Stimulated activated CD8-positive, alpha-beta memory T cell treated with anti-CD3 and anti-CD28 coated beads, Interleukin-7, amount 100 ng/mL, for 24 hours (primary cell): ENCODE data around the gene ENDOD1.
A peak's percentile ranks its signal among the peaks of the same experiment; 100 is the strongest.

Experiments
- DNase-seq: peaks from one replicate; pipeline ENCODE4 v3.0.0-alpha.2; 2020; ENCODE audit warnings: low read depth

Gene ENDOD1

DNA sequence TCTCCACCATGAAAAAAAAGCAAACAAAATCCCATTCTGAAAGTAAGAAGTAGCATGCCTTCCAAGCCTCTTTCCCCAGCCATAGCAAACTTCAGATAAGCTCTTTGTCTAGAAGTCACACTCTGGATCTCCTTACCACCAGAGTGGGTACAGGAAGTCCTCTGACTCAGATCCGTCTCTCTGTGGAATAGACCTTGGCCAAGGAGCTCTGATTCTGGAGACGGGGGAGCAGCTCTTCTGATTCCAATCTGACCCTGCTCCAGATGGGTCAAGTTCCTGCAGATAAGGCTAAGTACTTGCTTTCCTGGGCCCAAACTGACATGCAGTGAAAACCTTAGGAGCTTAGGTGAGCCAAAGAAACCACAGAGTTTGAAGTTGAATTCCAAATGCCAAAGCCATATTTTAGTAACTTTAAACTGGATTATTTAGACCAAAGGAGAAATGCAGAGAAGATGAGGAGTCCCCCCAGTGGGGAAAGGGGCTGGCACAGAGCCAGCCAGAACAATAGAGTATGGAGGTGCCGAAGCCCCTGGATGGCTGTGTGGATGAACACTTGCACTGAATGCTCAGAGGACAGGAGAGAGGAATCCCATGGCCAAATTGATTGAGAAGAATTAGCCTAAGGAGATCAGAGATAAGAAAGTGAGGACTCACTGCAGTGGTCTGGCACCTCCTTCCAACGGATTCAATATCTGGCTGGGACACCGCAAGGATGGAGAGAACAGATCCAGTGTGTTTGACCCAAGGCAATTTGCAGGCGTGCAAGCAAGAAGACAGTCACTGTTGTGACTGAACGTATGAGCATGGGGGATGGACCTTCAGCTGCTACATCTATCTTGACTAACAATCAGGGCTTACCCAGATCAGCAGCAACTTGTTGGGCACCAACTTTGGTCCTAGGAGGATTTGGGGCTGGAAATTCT is 54.9 kb downstream of the ENDOD1 start:
- DNase-seq, result no peak

DNA sequence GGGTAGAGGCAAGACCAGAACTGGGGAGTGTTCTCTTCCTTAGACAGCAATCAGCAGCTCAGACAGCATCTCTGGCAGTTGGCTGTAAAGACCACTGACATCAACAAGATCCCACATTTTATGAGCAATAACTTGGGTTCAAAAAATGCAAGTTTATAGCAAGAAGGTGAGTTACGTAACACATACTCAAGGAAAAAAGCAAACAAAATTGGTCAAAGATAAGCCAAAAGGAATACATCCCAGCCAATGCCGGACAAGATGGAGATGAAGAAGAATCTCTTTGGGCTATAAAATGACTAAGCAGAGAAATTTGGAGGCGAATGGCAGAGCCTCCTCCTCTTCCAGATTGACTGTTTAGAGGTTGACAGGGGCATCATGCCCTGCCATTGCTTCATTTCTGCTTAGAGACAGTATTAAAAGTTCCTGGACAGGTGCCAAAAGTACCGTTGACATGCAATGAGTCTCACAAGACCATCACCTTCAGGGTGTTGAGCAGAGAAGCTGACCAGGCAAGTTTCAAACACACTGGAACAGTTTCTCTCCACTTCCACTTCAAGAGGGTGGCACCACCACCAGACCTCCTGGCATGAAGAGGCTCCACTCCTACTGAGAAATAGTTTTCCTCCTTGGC is 55.9 kb downstream of the ENDOD1 start:
- no peak for DNase-seq

DNA sequence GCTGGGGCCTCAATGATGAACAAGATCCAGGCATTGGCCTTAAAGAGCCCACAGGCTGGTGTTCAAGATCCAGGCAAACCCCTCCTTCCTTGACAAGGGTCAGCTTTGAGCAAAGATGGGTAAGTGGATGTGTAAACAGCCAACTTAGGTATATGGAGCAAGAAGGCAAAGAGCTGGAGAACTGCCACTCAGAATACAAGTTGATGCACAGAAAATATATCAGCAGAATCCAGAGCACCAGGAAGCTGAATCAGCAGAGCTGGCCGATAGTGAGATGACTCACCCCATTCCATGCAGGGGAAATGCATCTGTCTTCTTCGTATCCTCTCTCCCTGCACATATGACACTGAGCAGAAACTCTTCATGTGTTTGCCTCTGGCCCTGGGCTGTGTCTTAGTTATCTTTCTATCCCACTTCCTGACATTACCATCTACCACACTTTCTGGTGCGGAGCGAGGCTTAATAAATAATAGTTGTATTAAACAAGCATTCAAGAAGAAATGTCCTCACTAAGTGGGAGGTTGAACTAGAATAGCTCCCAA is 57.8 kb downstream of the ENDOD1 start:
- DNase-seq, result no peak

DNA sequence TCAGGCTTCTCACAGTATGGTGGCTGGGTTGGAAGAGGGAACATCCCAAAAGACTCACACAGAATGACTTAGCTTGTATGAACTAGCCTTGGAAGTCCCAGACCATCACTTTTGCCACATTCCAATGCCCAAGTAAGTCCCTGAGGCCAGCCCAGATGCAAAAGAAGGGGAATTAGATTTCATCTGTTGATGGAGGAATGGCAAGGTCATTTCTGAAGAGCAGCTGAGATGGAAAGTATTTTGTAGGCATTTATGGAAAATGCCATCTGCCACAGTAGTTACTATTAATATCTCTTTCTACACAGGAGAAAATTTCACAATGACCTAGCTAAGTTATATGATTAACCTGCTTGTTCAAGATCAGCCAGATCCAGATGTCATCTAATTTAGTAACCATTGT is 58.8 kb downstream of the ENDOD1 start:
- no peak for DNase-seq

DNA sequence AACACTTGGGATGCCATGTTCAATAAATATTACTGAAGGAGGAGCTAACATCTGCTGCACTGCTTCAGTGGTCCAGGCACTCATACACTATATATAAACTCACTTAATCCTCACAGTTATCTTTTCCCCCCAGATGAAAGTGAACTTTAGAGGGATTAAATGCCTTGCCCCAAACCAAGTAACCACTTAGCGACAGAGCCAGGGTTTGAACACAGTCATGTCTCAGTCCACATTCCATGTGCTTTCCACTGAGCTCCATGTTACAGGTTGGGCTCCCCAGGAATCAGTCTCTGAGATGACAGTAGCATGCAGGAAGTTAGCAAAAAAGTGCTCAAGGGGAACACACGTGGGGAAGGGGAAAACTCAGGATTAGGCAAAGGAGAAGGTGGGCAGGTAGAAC is 59.3 kb downstream of the ENDOD1 start:
- no peak for DNase-seq

DNA sequence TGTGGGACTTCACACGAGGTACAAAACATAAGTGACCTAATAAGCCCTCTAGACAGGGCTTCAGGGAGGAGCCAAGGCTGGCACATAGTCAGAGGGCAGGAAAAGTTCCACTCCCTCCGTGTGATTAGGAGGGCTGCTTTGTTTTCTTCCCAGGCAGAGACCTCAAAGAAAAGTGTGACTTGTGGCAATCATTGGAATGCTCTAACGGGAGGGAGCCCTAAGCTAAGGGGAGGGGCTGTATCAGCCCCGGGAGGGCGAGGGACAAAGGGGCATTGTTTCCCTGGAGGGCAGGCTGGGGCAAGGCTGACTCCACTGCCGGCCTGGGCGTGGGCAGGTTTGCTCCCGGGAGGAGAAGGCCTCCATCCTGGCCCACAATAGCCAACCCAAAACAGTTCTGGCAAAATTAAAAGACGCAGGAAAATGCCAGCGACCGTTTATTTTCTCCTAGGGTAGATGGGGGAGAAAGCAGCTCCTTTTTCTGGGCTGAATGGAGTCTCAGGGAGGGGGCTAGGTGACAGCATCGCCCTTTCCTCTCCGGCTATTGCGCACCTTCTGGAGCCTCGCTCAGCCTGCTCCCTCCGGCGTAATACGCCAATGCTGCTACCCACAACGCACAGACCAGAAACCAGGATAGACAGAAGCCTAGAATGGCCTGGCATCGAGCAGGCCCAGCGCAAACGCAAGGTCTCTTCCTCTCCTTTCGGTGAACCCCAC is 60.2 kb downstream of the ENDOD1 start:
- no peak for DNase-seq

DNA sequence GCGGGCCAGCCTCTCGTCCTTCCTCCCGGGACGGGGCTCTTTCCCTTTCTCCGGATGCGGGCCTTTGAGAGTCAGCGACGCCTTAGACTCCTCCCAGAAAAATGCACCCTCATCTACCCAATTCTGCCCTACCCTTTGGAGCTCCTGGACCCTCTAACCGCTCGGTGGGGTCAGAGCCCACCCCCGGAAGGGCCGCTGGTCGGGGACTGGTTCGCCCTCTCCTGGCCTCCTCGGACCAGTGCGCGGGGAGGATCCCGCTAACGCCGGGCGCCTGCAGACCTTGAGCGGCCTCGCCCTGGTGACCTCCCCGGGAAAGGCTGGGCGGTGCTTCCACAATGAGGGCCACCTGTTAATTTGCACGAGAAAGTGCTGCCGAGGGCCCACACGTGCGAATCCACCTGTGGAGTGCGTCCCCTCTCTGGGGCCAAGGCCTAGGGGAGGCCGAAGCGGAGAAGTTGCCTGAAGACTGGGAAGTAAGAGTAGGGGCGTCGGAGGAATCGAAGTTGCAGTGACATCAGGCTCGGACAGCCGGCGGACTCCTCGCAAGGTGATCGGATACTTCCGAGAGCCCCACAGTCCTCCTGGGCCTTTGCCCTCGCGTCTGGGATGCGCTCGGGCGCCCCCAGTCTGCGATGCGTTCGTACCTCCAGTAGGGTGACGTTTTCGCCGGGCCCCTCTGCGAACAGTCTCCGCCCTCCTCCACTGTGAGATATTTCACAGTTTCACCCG is 61.5 kb downstream of the ENDOD1 start:
- peak; percentile 65 for DNase-seq

DNA sequence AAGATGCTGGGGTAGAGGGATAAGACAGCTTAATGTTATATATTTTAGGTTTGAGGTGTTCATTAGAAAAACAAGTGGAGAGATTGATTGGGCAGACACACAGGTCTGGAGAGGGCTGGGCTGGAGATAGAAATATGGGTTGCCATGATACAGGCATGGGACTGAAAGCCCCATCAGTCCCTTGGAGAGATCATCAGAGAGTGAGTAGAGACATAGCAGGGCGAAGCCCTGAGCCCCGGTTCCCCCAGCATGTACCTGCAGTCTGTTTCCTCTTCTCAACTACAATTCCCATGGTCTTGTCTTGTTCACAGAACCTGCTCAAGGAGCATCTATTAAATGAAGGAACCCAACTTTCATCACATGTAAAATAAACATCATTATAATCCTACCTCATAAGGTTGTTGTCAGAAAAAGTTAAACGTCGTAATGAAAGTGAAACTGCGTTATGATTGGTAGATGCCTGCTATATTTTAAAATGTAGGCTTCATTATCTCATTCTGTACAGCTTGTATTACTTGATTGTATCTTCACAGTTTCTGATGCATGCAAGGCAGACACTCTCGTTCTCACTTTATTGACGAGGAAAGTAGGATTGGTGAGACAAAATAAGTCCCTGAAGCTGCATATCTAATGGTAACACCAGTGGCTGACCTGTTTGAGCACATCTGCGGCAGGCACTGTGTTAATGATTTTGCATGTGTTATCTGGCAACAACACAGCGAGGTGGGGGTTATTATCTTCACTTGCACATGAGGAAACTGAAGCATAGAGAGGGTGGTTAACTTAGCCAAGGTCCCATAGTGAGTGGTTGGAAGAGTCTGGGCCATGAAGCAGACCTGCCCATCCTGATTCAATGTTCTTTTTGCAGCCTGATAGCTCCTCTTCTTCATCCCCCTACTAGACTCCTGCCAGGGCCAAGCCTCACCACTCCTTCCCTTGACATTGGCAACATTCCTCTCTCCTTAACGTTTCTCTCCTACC is 63.5 kb downstream of the ENDOD1 start:
- DNase-seq, result no peak

DNA sequence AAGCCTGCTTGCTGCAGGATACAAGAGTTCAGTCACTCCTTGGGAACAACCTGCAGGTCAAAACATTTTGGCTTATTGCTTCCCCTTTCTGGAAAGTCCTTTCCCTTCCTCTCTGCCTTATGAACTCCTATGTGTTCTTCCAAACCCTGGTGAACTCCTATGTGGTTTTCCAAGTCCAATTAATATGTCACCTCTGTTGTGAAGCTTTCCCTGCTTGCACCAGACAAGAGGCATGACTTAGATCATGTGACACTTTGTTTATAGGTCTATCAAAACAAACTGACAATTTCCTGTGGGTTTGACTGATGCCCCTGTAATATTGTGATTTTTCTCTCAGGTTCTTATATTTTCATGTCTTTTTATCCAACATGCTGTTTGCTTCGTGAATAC is 64.2 kb downstream of the ENDOD1 start:
- no peak for DNase-seq

DNA sequence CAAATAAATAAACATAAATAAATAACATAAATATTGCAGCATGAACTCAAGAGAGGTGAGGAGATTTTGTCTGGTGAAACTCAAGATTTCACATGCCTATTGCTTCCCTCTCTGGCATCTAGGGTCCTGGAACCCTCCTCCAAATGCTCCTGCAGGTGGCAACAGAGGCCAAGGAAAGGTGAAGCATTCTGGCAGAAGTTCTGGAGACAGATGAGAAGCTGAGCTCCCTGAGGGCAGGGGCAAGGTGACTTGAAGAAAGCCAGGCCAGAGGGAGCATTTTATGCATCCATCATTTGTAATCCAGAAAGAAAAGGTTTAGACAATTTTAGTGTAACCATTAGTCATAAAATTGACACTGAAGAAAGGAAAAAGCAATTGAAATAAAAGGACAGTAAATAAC is 64.9 kb downstream of the ENDOD1 start:
- no peak for DNase-seq

DNA sequence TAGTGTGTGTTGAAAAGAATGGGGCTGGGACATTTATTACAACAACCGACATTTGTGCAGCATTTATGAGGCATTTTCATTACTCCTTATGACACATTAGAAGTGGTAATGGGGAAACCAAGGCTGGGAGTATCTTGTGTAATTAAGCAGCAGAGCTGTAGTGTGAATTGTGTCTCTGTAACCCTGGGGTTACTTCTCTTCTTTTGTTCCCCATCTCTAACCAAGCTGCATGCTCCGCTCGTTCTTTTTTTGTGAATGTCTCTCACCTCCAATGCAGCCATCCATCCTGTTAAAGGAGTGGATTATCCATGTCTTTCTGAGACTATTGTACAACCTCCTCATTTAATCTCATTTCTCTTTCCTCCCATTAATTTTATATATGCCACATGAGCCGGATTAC is 65.7 kb downstream of the ENDOD1 start:
- DNase-seq, result no peak

DNA sequence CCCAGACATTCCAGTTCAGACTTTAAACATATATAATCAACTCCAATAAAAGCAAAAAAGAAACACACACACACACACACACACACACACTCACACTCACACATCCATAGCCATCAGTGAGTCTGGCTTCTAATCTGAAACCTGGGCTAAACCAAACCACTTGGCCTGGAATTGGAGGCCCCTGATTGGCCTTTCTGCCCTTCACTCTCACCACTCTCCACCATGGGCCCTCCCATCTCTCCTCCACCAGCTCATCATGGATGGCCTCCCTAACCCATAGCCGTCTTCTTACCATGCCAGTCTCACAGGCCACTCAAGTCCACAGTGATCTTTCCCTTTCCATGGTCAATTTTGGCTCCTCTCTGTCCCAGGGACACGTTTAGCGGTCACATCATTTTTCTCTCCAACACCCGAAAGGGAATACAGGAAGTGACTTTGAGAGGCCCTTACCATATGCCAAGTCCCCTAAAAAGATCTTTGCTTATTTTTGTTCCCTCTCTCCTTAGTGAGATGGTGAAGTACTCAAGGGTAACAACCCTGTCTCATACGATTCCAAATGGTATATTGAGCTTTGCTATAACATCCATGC is 66.6 kb downstream of the ENDOD1 start:
- DNase-seq, result no peak

DNA sequence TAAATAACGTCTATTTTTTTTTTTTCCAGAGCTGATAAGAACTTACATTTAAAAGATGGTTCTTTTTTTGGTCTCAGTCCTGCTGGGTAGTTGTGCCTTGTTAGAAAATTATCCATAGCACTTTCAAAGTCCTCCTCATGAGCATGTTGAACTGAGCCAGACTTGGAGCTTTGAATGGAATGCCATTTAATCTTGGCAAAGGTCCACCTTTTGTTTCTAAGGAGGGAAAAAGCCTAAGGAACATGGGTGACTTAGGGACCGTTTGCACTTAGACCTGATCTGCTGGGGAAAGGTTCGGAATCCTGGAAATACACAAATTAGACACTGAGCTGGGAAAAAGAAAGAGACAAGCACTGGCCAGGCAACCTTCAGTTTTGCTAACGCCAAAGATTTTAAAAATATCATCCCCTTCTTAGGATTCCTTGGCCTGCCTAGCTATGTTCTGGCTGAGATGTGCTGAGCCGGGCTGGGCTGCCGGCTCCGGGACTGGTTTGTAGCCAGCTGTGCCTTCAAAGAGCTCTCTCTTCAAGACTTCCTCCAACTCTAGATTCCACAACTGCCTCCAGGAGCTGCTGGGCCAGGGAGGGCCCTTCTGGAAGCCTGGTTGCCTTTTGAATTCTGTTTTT is 67.4 kb downstream of the ENDOD1 start:
- no peak for DNase-seq

DNA sequence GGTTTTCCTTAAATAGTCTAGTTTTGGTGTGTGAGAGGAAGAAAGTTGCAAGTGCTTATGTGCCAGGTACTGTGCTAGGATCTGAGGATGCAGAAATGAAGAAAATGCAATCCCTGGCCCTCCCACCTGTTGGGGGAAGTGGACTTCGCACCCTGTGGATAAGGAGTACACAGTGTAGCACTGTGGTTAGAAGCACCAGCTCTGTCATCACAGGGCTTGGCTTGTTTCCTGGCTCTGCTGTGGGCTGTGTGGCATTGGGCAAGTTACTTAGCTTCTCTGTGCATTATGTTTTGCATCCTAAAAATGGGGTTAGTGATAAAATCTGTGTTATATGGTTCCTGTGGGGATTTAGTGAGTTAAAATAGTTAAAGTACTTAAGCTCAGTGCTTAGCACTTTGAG is 68.2 kb downstream of the ENDOD1 start:
- DNase-seq, result no peak

DNA sequence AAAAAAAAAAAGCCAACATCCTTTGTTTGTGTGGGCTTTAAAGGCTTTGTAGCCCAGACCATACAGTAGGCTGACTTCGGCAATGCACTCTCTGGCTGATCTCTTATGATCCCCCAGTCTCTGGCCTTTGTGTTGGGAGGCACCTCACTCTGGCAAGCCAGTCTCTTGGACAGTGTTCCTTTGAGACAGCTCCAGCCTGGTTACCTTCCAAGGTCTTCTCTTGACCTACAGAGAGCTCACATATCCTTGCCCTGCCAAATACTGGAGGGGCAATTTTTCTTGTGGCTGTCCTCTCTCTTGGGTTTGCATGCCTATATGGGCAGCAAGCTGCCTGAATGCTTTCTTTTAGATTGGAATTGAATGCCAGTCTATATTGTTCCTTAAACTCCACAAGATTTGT is 71.6 kb downstream of the ENDOD1 start:
- DNase-seq, result no peak

DNA sequence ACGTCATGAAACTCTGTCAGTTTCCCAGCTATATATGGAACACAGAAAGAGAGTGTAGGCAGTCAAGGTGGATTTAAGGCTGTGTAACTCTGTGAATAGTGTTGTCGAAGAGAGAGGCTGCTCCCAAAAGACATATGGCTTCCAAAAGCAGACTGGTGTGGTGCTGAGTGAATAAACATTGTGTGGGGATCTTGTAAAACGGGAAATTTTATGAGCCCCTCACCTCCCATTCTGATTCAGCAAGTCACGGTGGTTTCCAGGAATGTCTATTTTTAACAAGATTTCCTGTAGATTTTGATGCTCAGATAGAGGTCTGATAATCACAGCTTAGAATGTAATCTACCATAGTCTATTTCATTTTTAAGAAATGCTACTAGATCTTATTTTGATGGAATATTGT is 73.5 kb downstream of the ENDOD1 start:
- no peak for DNase-seq

DNA sequence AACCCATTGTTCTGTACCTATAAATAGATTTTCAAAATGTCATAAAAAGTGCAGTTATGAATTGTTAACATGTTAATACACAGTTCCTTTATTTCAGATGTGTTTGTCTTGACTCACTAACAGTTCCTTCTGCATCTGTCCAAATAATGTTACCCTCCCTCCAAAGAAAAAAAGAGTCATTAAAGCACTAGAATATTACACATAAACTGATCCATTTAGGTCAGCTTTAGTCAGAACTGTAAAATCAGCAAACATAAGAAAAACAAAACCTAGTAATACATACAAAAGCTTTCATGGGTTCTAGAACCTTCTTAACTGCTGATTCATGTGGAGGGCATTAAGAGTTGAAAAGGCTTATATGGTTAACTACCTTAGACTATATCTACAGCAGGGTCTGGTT is 76.0 kb downstream of the ENDOD1 start:
- DNase-seq, result no peak

DNA sequence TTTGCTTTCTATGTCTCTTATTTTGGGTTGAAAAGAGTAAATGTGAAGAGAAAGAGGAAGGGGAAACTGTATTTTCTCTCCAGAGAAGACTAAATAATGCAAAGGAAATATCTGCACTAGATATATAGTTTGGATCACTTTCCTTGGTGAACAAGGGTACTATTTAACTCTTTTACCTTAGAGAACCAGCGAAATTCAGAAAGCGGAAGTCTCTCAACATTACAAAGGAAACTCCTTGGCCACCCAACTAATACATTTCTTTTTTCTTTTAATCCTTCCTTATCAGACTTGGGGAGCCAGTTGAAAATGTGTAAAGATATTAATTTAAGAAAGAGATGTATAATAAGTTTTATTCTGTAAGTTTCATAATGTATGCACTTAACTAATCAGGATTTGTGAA is 77.1 kb downstream of the ENDOD1 start:
- DNase-seq, result no peak

DNA sequence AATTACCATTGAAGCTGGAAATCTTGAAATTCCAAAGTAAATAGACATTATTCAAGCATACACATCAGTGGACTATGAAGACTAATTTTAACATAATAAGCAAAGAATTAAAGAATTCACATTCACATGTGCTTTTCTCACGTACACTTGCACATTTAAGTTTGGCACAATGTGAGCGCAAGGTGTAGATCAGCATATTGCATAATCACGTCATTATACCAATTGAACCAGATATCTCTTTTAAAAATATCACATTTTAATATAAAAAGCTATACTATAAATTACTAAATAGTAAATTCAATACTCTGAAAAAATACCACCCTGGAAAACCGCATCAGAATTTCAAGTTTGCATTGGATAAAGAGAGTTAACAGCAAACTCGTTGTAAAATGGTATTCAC is 80.6 kb downstream of the ENDOD1 start:
- no peak for DNase-seq

DNA sequence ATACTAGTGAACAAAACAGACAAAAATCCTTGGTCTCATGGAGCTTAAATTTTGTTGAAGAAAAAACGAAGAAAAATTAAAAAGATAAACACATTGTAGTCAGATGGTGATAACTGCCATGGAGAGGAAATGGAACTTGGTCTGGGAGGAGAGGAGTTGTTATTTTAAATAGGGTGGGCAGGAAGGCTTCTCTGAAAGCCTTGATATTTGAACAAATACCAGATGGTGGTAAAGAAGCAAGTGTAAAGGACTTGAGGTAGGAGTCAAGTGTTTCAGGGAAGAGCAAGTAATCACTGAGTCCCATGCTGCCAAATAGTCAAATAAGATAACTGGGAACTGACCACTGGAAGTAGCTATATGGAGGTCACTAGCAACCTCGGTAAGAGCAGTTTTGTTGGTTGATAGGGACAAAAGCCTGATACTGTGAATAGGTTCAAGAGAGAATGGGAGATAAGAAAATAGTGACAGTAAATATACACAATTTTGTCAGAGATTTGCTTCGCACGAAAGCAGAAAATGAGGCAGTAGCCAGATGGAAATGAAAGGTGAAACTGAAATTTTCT is 86.3 kb downstream of the ENDOD1 start:
- DNase-seq, result no peak
